ENCODE results near the gene ITPRIPL2. TPM values are rescaled to one million over a fixed set of nuclear protein-coding genes. Genes with fewer than 3 reads are reported as not detected.
A peak's percentile ranks its signal among the peaks of the same experiment; 100 is the strongest.

The ITPRIPL2 gene
- total RNA-seq, 1 experiment from 2014 or later: 5.3 TPM

DNA sequence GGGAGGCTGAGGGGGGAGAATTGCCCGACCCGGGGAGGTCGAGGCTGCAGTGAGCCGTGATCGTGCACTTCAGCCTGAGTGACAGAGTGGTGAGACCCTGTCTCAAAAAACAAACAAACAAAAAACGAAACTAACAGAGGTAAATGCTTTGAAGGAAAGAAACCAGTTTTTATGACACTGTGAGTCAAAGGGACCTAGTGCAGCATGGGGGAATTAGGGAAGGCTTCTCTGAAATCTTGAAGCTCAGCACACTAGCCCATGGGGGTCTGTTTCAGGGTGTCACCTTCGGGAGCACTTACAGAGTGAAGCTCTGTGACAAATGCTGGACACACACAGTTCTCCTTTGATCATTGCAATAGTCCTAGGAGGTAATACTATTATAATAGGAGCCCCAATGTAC lies 16.6 kb downstream of the ITPRIPL2 start:
- DNase-seq (ENCODE audit: low spot score) (no peak), ATAC-seq (no peak)
- H3K27ac Mint-ChIP-seq: 0 out of 2 replicates have a peak overlapping the region, but pooled peaks have one; percentile 19
- peaks cover 36% of the 10 kb centered on the region for H3K4me1 Mint-ChIP-seq
- H3K9me3 Mint-ChIP-seq: peaks cover 6% of the 10 kb centered on the region; the same call in 1 of the 2 replicates
- TF ChIP-seq, protein P1, sequence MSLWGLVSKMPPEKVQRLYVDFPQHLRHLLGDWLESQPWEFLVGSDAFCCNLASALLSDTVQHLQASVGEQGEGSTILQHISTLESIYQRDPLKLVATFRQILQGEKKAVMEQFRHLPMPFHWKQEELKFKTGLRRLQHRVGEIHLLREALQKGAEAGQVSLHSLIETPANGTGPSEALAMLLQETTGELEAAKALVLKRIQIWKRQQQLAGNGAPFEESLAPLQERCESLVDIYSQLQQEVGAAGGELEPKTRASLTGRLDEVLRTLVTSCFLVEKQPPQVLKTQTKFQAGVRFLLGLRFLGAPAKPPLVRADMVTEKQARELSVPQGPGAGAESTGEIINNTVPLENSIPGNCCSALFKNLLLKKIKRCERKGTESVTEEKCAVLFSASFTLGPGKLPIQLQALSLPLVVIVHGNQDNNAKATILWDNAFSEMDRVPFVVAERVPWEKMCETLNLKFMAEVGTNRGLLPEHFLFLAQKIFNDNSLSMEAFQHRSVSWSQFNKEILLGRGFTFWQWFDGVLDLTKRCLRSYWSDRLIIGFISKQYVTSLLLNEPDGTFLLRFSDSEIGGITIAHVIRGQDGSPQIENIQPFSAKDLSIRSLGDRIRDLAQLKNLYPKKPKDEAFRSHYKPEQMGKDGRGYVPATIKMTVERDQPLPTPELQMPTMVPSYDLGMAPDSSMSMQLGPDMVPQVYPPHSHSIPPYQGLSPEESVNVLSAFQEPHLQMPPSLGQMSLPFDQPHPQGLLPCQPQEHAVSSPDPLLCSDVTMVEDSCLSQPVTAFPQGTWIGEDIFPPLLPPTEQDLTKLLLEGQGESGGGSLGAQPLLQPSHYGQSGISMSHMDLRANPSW (CRISPR knock-in tag; conservative IDR thresholded peaks at IDR 0.05; ENCODE audit: low read depth): no peak
- no peak for TF ChIP-seq IRF2 (CRISPR knock-in tag; IDR thresholded peaks at IDR 0.05; ENCODE audit: borderline replicate concordance, low read depth)
- TF ChIP-seq RORB (CRISPR knock-in tag; IDR thresholded peaks at IDR 0.05): no peak
- TF ChIP-seq, protein P2, sequence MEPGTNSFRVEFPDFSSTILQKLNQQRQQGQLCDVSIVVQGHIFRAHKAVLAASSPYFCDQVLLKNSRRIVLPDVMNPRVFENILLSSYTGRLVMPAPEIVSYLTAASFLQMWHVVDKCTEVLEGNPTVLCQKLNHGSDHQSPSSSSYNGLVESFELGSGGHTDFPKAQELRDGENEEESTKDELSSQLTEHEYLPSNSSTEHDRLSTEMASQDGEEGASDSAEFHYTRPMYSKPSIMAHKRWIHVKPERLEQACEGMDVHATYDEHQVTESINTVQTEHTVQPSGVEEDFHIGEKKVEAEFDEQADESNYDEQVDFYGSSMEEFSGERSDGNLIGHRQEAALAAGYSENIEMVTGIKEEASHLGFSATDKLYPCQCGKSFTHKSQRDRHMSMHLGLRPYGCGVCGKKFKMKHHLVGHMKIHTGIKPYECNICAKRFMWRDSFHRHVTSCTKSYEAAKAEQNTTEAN (CRISPR knock-in tag; IDR thresholded peaks at IDR 0.05): no peak
- TF ChIP-seq, protein P3, sequence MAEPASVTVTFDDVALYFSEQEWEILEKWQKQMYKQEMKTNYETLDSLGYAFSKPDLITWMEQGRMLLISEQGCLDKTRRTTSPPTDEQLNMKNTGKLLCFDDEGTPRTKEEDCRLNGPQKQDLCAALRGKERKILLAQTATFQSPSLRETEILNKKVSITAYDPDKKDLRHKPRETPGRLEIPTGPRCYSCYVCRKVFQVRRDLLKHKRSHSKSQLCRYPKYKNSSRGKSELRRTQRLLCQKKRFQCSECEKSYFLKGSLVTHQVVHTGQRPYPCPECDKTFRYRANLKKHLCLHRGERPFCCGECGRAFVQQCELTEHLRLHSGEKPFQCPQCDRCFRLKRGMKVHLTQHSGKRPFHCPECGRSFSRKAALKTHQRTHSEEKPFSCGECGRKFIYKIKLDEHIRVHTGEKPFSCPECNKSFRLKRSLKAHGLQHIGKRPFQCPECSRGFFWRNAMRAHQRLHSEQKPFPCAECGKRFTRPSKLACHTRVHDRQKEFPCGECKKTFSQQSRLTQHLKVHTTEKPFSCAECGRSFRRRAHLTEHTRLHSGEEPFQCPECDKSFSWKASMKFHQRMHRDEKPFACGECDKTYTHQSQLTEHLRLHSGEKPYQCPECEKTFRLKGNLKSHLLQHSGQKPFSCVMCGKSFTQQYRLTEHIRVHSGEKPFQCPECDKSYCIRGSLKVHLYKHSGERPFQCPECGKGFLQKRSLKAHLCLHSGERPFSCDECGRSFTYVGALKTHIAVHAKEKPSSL (CRISPR knock-in tag; conservative IDR thresholded peaks at IDR 0.05): no peak
- TF ChIP-seq JUN (CRISPR knock-in tag; IDR thresholded peaks at IDR 0.05): no peak
- TF ChIP-seq SMAD3 (CRISPR knock-in tag; IDR thresholded peaks at IDR 0.05; ENCODE audit: borderline replicate concordance): no peak
- TF ChIP-seq ZBTB21 (CRISPR knock-in tag; IDR thresholded peaks at IDR 0.05; ENCODE audit: borderline replicate concordance): no peak
- no peak for TF ChIP-seq RELA (CRISPR knock-in tag; IDR thresholded peaks at IDR 0.05; ENCODE audit: borderline replicate concordance)
- TF ChIP-seq EMX1 (CRISPR knock-in tag; IDR thresholded peaks at IDR 0.05): no peak
- TF ChIP-seq NR1H2 (CRISPR knock-in tag; IDR thresholded peaks at IDR 0.05): no peak
- TF ChIP-seq, protein P4, sequence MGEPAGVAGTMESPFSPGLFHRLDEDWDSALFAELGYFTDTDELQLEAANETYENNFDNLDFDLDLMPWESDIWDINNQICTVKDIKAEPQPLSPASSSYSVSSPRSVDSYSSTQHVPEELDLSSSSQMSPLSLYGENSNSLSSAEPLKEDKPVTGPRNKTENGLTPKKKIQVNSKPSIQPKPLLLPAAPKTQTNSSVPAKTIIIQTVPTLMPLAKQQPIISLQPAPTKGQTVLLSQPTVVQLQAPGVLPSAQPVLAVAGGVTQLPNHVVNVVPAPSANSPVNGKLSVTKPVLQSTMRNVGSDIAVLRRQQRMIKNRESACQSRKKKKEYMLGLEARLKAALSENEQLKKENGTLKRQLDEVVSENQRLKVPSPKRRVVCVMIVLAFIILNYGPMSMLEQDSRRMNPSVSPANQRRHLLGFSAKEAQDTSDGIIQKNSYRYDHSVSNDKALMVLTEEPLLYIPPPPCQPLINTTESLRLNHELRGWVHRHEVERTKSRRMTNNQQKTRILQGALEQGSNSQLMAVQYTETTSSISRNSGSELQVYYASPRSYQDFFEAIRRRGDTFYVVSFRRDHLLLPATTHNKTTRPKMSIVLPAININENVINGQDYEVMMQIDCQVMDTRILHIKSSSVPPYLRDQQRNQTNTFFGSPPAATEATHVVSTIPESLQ (CRISPR knock-in tag; IDR thresholded peaks at IDR 0.05): no peak
- no peak for TF ChIP-seq SMAD4 (CRISPR knock-in tag; IDR thresholded peaks at IDR 0.05)
- TF ChIP-seq, protein P5, sequence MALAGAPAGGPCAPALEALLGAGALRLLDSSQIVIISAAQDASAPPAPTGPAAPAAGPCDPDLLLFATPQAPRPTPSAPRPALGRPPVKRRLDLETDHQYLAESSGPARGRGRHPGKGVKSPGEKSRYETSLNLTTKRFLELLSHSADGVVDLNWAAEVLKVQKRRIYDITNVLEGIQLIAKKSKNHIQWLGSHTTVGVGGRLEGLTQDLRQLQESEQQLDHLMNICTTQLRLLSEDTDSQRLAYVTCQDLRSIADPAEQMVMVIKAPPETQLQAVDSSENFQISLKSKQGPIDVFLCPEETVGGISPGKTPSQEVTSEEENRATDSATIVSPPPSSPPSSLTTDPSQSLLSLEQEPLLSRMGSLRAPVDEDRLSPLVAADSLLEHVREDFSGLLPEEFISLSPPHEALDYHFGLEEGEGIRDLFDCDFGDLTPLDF (CRISPR knock-in tag; IDR thresholded peaks at IDR 0.05): no peak
- ChIA-PET CTCF (interaction anchor here (0.5 to 2.3 kb wide), 5 partner anchors 16 to 227 kb away, joined by 3 to 14 read pairs (median 9); partner anchors contain the start of gene ITPRIPL2), POLR2A (interaction anchor here (1.3 kb wide), 1 partner anchor 9 kb away, joined by 4 read pairs; no protein-coding TSS in a partner anchor)
- peaks cover 8% of the 10 kb centered on the region for H3K36me3 Mint-ChIP-seq
- H3K4me3 Mint-ChIP-seq: no peak overlapping the region
- peaks cover 3% of the 10 kb centered on the region; the same call in 1 of the 2 replicates for H3K27me3 Mint-ChIP-seq (ENCODE audit: low read depth)

Data from WTC11 (cell line).